Stomach (tissue), 4 donors: ENCODE measurements around the gene MVP.

Experiments
- CTCF ChIP-seq, 7 experiments: fragments of 450-650 bp in 4 of 7; fragments of 200-600 bp in 3 of 7; sonication (generic) in 3 of 7; IDR thresholded peaks; one replicate each; pipeline ENCODE4 v1.5.1; 2016 to 2019; ENCODE audit warnings: antibody characterized with exemption in 7 of 7, control low read depth in 2 of 7, mild to moderate bottlenecking in 1 of 7
- POLR2AphosphoS5 ChIP-seq, 3 donors: sonication (generic); formaldehyde crosslinking; IDR thresholded peaks; one replicate each; pipeline ENCODE4 v1.6.1; 2016; ENCODE audit warnings: antibody characterized with exemption in 3 of 3

- TF ChIP-seq CTCF (IDR thresholded peaks at IDR 0.05), result no peak
- TF ChIP-seq POLR2AphosphoS5 (IDR thresholded peaks at IDR 0.05), result no peak
Observed at GRCh38 chr16:29877266-29877961, 57.2 kb downstream of the MVP start.
